PC-9 (cell line): ENCODE data around the gene SLC8A1. TPM values are rescaled to one million over a fixed set of nuclear protein-coding genes. Genes with fewer than 3 reads are reported as not detected.
A peak's percentile ranks its signal among the peaks of the same experiment; 100 is the strongest.

Source experiments
- BruUV-seq: library from RNA; stranded (reverse); fragments of 400-500 nt; replicated peaks from 2 replicates; lab custom pipeline; 2021; lab: Mats Ljungman, UMichigan
- CTCF ChIA-PET: fragments of 300-600 bp; sonication (Branson Sonifier 250); formaldehyde crosslinking; loops from one replicate; lab custom pipeline; 2022; ENCODE audit warnings: antibody characterized with exemption; lab: Charles Lee
- POLR2A ChIA-PET: fragments of 300-600 bp; sonication (Branson Sonifier 250); formaldehyde crosslinking; loops from one replicate; lab custom pipeline; 2022; ENCODE audit warnings: antibody characterized with exemption; ENCODE audit not compliant: unreplicated experiment; lab: Charles Lee
- DNase-seq, 2 experiments: peaks; one replicate each; pipeline versions ENCODE4 v3.0.0 to v3.0.0-alpha.2; 2015 to 2022; ENCODE audit warnings: mixed read lengths in 1 of 2
- H2AFZ ChIP-seq: fragments of 200-600 bp; sonication (generic); 2 replicates; pipeline ENCODE4 v1.8.1; 2017; ENCODE audit warnings: antibody characterized with exemption
- H3F3A ChIP-seq: fragments of 200-600 bp; sonication (generic); 2 replicates; pipeline ENCODE4 v1.8.1; 2017; ENCODE audit warnings: antibody characterized with exemption, mild to moderate bottlenecking, low read depth; ENCODE audit not compliant: insufficient read depth
- H3K27ac ChIP-seq: fragments of 200-600 bp; sonication (generic); 2 replicates; pipeline ENCODE4 v1.6.1; 2016; ENCODE audit warnings: mixed run types
- H3K27me3 ChIP-seq: fragments of 200-600 bp; sonication (generic); 2 replicates; pipeline ENCODE4 v1.6.1; 2016; ENCODE audit warnings: low read depth, mixed run types; ENCODE audit not compliant: insufficient read depth
- H3K36me3 ChIP-seq: fragments of 200-600 bp; sonication (generic); 2 replicates; pipeline ENCODE4 v1.6.1; 2016; ENCODE audit warnings: low read depth, mixed run types
- H3K4me1 ChIP-seq: fragments of 200-600 bp; sonication (generic); replicated peaks from 2 replicates; pipeline ENCODE4 v1.6.1; 2016; ENCODE audit warnings: mixed run types; ENCODE audit not compliant: insufficient read depth
- H3K4me2 ChIP-seq: fragments of 200-600 bp; sonication (generic); 2 replicates; pipeline ENCODE4 v1.6.1; 2017; ENCODE audit warnings: mixed run types
- H3K4me3 ChIP-seq: fragments of 200-600 bp; sonication (generic); 2 replicates; pipeline ENCODE4 v1.6.1; 2016; ENCODE audit warnings: mixed run types
- H3K79me2 ChIP-seq: fragments of 200-600 bp; sonication (generic); 2 replicates; pipeline ENCODE4 v1.6.1; 2017; ENCODE audit warnings: low read depth, mixed run types
- H3K9me2 ChIP-seq: fragments of 200-600 bp; sonication (generic); 2 replicates; pipeline ENCODE4 v1.8.1; 2017; ENCODE audit warnings: mild to moderate bottlenecking; ENCODE audit not compliant: insufficient read depth
- H3K9me3 ChIP-seq: fragments of 200-600 bp; sonication (generic); 2 replicates; pipeline ENCODE4 v1.8.1; 2016; ENCODE audit warnings: low read depth; ENCODE audit not compliant: insufficient read depth
- H4K20me1 ChIP-seq: fragments of 200-600 bp; sonication (generic); 2 replicates; pipeline ENCODE4 v1.8.1; 2017; ENCODE audit not compliant: insufficient read depth
- CTCF ChIP-seq: fragments of 200-600 bp; sonication (generic); conservative IDR thresholded peaks from 2 replicates; pipeline ENCODE4 v1.6.1; 2017; ENCODE audit warnings: mixed run types, antibody characterized with exemption, mild to moderate bottlenecking, moderate library complexity
- EZH2 ChIP-seq: fragments of 200-600 bp; sonication (generic); IDR thresholded peaks from 2 replicates; pipeline ENCODE4 v1.8.0; 2017; ENCODE audit warnings: antibody characterized with exemption, low read depth
- intact Hi-C: fragments of 100-400 bp; cut with micrococcal nuclease; formaldehyde crosslinking; loops from one replicate; pipeline ENCODE4 v1.10.0; 2022; ENCODE audit not compliant: unreplicated experiment
- total RNA-seq: library from RNA; stranded (reverse); gene quantifications from 2 replicates; pipeline ENCODE4 v1.2.3, GENCODE V29; 2021

SLC8A1 gene
- total RNA-seq, 1 experiment from 2014 or later: 13.5 TPM

- Histone ChIP-seq H3K27ac (no peak overlapping the region), H3K27me3 (no peaks in the 10 kb centered on the region), H3K9me2 (no peaks in the 10 kb centered on the region), H3K4me1 (no peaks in the 10 kb centered on the region), H4K20me1 (no peaks in the 10 kb centered on the region), H3K36me3 (no peaks in the 10 kb centered on the region), H3K9me3 (no peaks in the 10 kb centered on the region), H3K4me3 (no peak overlapping the region), H2AFZ (no peak overlapping the region), H3K4me2 (no peak overlapping the region), H3F3A (no peaks in the 10 kb centered on the region), H3K79me2 (no peaks in the 10 kb centered on the region)
- intact Hi-C loops: no loop called here
- POLR2A ChIA-PET: interaction anchor here (0.6 kb wide), 1 partner anchor 67 kb away, joined by 3 read pairs; no protein-coding TSS in a partner anchor
- TF ChIP-seq EZH2 (no peak), CTCF (peak; percentile 64)
- DNase-seq: no peak
- no TSS peak for BruUV-seq
- CTCF ChIA-PET: interaction anchor here (0.6 to 1.0 kb wide), 2 partner anchors 33 to 339 kb away, joined by 3 read pairs; no protein-coding TSS in a partner anchor
These were observed 238.8 kb downstream of the SLC8A1 start for GRCh38 chr2:40213071-40213470.

GRCh38 chr2:40210968-40211353 lies 240.9 kb downstream of the SLC8A1 start:
- Histone ChIP-seq H3K4me3 (no peak overlapping the region), H2AFZ (no peak overlapping the region), H3K27me3 (no peaks in the 10 kb centered on the region), H3F3A (no peaks in the 10 kb centered on the region), H3K4me1 (no peaks in the 10 kb centered on the region), H3K27ac (no peak overlapping the region), H3K4me2 (no peak overlapping the region), H3K36me3 (no peaks in the 10 kb centered on the region), H3K9me2 (no peaks in the 10 kb centered on the region), H3K79me2 (no peaks in the 10 kb centered on the region), H4K20me1 (no peaks in the 10 kb centered on the region), H3K9me3 (no peaks in the 10 kb centered on the region)
- BruUV-seq: no TSS peak
- POLR2A ChIA-PET: no interaction called here
- intact Hi-C loops: no loop called here
- CTCF ChIA-PET: no interaction called here
- TF ChIP-seq EZH2 (no peak), CTCF (no peak)
- DNase-seq: no peak

GRCh38 chr2:40210344-40210967 lies 241.4 kb downstream of the SLC8A1 start:
- Histone ChIP-seq H3F3A (no peaks in the 10 kb centered on the region), H3K4me1 (no peaks in the 10 kb centered on the region), H3K4me2 (no peak overlapping the region), H3K36me3 (no peaks in the 10 kb centered on the region), H3K9me2 (no peaks in the 10 kb centered on the region), H3K27me3 (no peaks in the 10 kb centered on the region), H4K20me1 (no peaks in the 10 kb centered on the region), H3K4me3 (no peak overlapping the region), H3K79me2 (no peaks in the 10 kb centered on the region), H3K9me3 (no peaks in the 10 kb centered on the region), H3K27ac (no peak overlapping the region), H2AFZ (no peak overlapping the region)
- ChIA-PET CTCF (no interaction called here), POLR2A (no interaction called here)
- intact Hi-C loops: no loop called here
- no peak for DNase-seq
- BruUV-seq: no TSS peak
- TF ChIP-seq CTCF (no peak), EZH2 (no peak)
